A549 (cell line): Measurements from ENCODE around the gene MESD. TPM values are rescaled to one million over a fixed set of nuclear protein-coding genes. Genes with fewer than 3 reads are reported as not detected.
A peak's percentile ranks its signal among the peaks of the same experiment; 100 is the strongest.

Experiments used
- ATAC-seq, 2 experiments: fragments of 200-7000 bp in 1 of 2; fragments of >200 bp in 1 of 2; cut with Nextera tagmentation in 1 of 2; cut with Tn5 transposase in 1 of 2; 3 replicates each; pipeline versions ENCODE4 v1.8.0 to v1.9.1; 2018 to 2020; ENCODE audit warnings: mild to moderate bottlenecking in 1 of 2, moderate library complexity in 1 of 2
- CTCF ChIA-PET: fragments of 300-600 bp; sonication (Branson Sonifier 250); formaldehyde crosslinking; extraction: SDS; loops from one replicate; lab custom pipeline; 2021; ENCODE audit warnings: antibody characterized with exemption, inconsistent platforms; lab: Yijun Ruan, JAX
- POLR2A ChIA-PET: fragments of 350-600 bp; formaldehyde crosslinking; extraction: SDS; loops from one replicate; lab custom pipeline; 2021; ENCODE audit warnings: antibody characterized with exemption, inconsistent platforms; lab: Yijun Ruan, JAX
- DNase-seq, 2 experiments: peaks; one replicate each; pipeline versions ENCODE4 v3.0.0 to v3.0.0-alpha.2; 2011 to 2016; ENCODE audit warnings: low read depth in 1 of 2, low spot score in 1 of 2
- FAIRE-seq: peaks from 2 replicates; lab custom pipeline; 2011; peaks lifted over from hg19 to GRCh38; lab: Jason Lieb, UNC
- H3K27ac ChIP-seq, 2 experiments: fragments of >200 bp; sonication (Bioruptor Twin); formaldehyde crosslinking; 3 replicates each; pipeline ENCODE4 v1.5.1; 2016 to 2017
- H3K4me1 ChIP-seq: fragments of >200 bp; sonication (Bioruptor Twin); formaldehyde crosslinking; 3 replicates; pipeline ENCODE4 v1.6.1; 2016
- H3K4me2 ChIP-seq: fragments of >200 bp; sonication (Bioruptor Twin); formaldehyde crosslinking; 3 replicates; pipeline ENCODE4 v1.6.1; 2016
- H3K4me3 ChIP-seq: fragments of >200 bp; sonication (Bioruptor Twin); formaldehyde crosslinking; 3 replicates; pipeline ENCODE4 v1.5.1; 2016
- H3K9me3 ChIP-seq: fragments of >200 bp; sonication (Bioruptor Twin); formaldehyde crosslinking; 3 replicates; pipeline ENCODE4 v1.6.1; 2016
- CBX8 ChIP-seq: fragments of 200-600 bp; sonication (generic); IDR thresholded peaks from 2 replicates; pipeline ENCODE4 v1.6.1; 2016
- CHD2 ChIP-seq: fragments of 150-350 bp; IDR thresholded peaks from 2 replicates; pipeline ENCODE4 v1.6.1; 2014; ENCODE audit warnings: low read length; ENCODE audit not compliant: partially characterized antibody
- EHF ChIP-seq: fragments of 250-450 bp; sonication (Bioruptor Pico); IDR thresholded peaks from 2 replicates; pipeline ENCODE4 v1.5.0; 2020; ENCODE audit warnings: mild to moderate bottlenecking
- EP300 ChIP-seq, 2 experiments: fragments of >200 bp; sonication (Bioruptor Twin); formaldehyde crosslinking; IDR thresholded peaks; 2 replicates in 1 of 2; 3 replicates in 1 of 2; pipeline ENCODE4 v1.6.1; 2016 to 2017
- ESRRA ChIP-seq: fragments of 150-350 bp; IDR thresholded peaks from 2 replicates; pipeline ENCODE4 v1.6.1; 2014; ENCODE audit warnings: mild to moderate bottlenecking, low read length, borderline replicate concordance
- FOSB ChIP-seq: fragments of 250-450 bp; sonication (Bioruptor Pico); IDR thresholded peaks from 2 replicates; pipeline ENCODE4 v1.5.0; 2020; ENCODE audit warnings: mild to moderate bottlenecking, moderate library complexity
- FOSL2 ChIP-seq, 2 experiments: fragments of 450-650 bp in 1 of 2; fragments of >200 bp in 1 of 2; sonication (Bioruptor Twin) in 1 of 2; formaldehyde crosslinking; IDR thresholded peaks; 2 replicates each; pipeline versions ENCODE4 v1.5.0 to v1.6.1; 2016 to 2020; ENCODE audit warnings: mild to moderate bottlenecking in 1 of 2, moderate library complexity in 1 of 2
- GATA3 ChIP-seq: IDR thresholded peaks from 2 replicates; pipeline ENCODE4 v1.6.1; 2012; ENCODE audit warnings: borderline replicate concordance
- HDAC2 ChIP-seq: fragments of 200-600 bp; sonication (generic); IDR thresholded peaks from 2 replicates; pipeline ENCODE4 v1.6.1; 2016
- HOXB5 ChIP-seq: fragments of 250-450 bp; sonication (Bioruptor Pico); IDR thresholded peaks from 2 replicates; pipeline ENCODE4 v1.5.0; 2020; ENCODE audit warnings: mild to moderate bottlenecking, moderate library complexity
- JUN ChIP-seq, 2 experiments: fragments of >200 bp; sonication (Bioruptor Twin); formaldehyde crosslinking; IDR thresholded peaks; 2 replicates in 1 of 2; 3 replicates in 1 of 2; pipeline ENCODE4 v1.6.1; 2016 to 2017
- JUNB ChIP-seq: fragments of >200 bp; sonication (Bioruptor Twin); formaldehyde crosslinking; IDR thresholded peaks from 2 replicates; pipeline ENCODE4 v1.6.1; 2016
- KDM5A ChIP-seq: fragments of 200-600 bp; sonication (generic); IDR thresholded peaks from 2 replicates; pipeline ENCODE4 v1.6.1; 2016; ENCODE audit warnings: antibody characterized with exemption, mild to moderate bottlenecking
- MAFK ChIP-seq: fragments of 450-650 bp; IDR thresholded peaks from 2 replicates; pipeline ENCODE4 v1.6.1; 2014; ENCODE audit not compliant: partially characterized antibody
- MAZ ChIP-seq: fragments of 150-350 bp; IDR thresholded peaks from 2 replicates; pipeline ENCODE4 v1.6.1; 2014; ENCODE audit warnings: antibody characterized with exemption, low read depth, low read length, borderline replicate concordance
- NFE2L2 ChIP-seq: fragments of 150-350 bp; conservative IDR thresholded peaks from 2 replicates; pipeline ENCODE4 v1.6.1; 2014; ENCODE audit warnings: low read length
- NPAS2 ChIP-seq: fragments of 250-450 bp; sonication (Bioruptor Pico); IDR thresholded peaks from 2 replicates; pipeline ENCODE4 v1.8.0; 2022; ENCODE audit warnings: mild to moderate bottlenecking, moderate library complexity, borderline replicate concordance
- NR3C1 ChIP-seq: fragments of >200 bp; sonication (Bioruptor Twin); formaldehyde crosslinking; IDR thresholded peaks from 3 replicates; pipeline ENCODE4 v1.6.1; 2017
- PHF8 ChIP-seq: fragments of 200-600 bp; sonication (generic); IDR thresholded peaks from 2 replicates; pipeline ENCODE4 v1.6.1; 2016; ENCODE audit warnings: low read depth, mild to moderate bottlenecking, antibody characterized with exemption, moderate library complexity, borderline replicate concordance
- POLR2A ChIP-seq: IDR thresholded peaks from 2 replicates; pipeline ENCODE4 v1.6.1; 2012; ENCODE audit warnings: mild to moderate bottlenecking, low read length
- POLR2AphosphoS2 ChIP-seq: conservative IDR thresholded peaks from 2 replicates; pipeline ENCODE4 v1.6.1; 2012; ENCODE audit warnings: low read length, improper control_type of control experiment, inconsistent platforms
- RARB ChIP-seq: fragments of 250-450 bp; sonication (Bioruptor Pico); IDR thresholded peaks from 2 replicates; pipeline ENCODE4 v1.8.0; 2021; ENCODE audit warnings: mild to moderate bottlenecking, moderate library complexity
- RNF2 ChIP-seq: fragments of 200-600 bp; sonication (generic); IDR thresholded peaks from 2 replicates; pipeline ENCODE4 v1.6.1; 2016; ENCODE audit warnings: low read depth, mild to moderate bottlenecking, antibody characterized with exemption, moderate library complexity, borderline replicate concordance
- TP53 ChIP-seq: fragments of 250-450 bp; sonication (Bioruptor Pico); IDR thresholded peaks from 2 replicates; pipeline ENCODE4 v1.5.0; 2021; ENCODE audit warnings: mild to moderate bottlenecking, moderate library complexity
- ZC3H11A ChIP-seq: fragments of 450-650 bp; IDR thresholded peaks from 2 replicates; pipeline ENCODE4 v1.6.1; 2014; ENCODE audit warnings: antibody characterized with exemption, mild to moderate bottlenecking
- ZSCAN20 ChIP-seq: fragments of 250-450 bp; sonication (Bioruptor Pico); IDR thresholded peaks from 2 replicates; pipeline ENCODE4 v1.8.0; 2022; ENCODE audit warnings: mild to moderate bottlenecking, moderate library complexity
- WGBS: methylation state at CpG from one replicate; pipeline ENCODE4 v1.1.6; 2017; ENCODE audit errors: missing lambda C conversion rate; 5-methylcytosine and 5-hydroxymethylcytosine counted together
- polyA plus RNA-seq, 4 experiments: library from polyadenylated mRNA; depleted of rRNA in 3 of 4; stranded (reverse); fragments of >200 nt; fragmentation: RNase III in 1 of 4; extraction: RNeasy Plus Mini Kit Qiagen cat#74134 plus additional on column Dnase treatment in 1 of 4; gene quantifications; 2 replicates in 3 of 4; 3 replicates in 1 of 4; pipeline ENCODE4 v1.2.3, GENCODE V29; 2011 to 2017
- TF ChIP-seq, protein P1 (sequence below): IDR thresholded peaks from 2 replicates; pipeline ENCODE4 v1.6.1; 2012
- TF ChIP-seq, protein P2 (sequence below): IDR thresholded peaks from 2 replicates; pipeline ENCODE4 v1.6.1; 2012
- TF ChIP-seq, protein P3 (sequence below): IDR thresholded peaks from 2 replicates; pipeline ENCODE4 v1.6.1; 2012; ENCODE audit warnings: low read depth, borderline replicate concordance
- TF ChIP-seq, protein P4 (sequence below): fragments of >200 bp; sonication (Bioruptor Twin); formaldehyde crosslinking; IDR thresholded peaks from 3 replicates; pipeline ENCODE4 v1.6.1; 2016
- TF ChIP-seq, protein P5 (sequence below): fragments of 250-450 bp; sonication (Bioruptor Pico); IDR thresholded peaks from 2 replicates; pipeline ENCODE4 v1.5.0; 2020; ENCODE audit warnings: low read depth, mild to moderate bottlenecking, moderate library complexity
- TF ChIP-seq, protein P6 (sequence below): fragments of 150-350 bp; IDR thresholded peaks from 2 replicates; pipeline ENCODE4 v1.6.1; 2014; ENCODE audit warnings: low read depth, mild to moderate bottlenecking, low read length
- TF ChIP-seq, protein P7 (sequence below): fragments of 250-450 bp; sonication (Bioruptor Pico); IDR thresholded peaks from 2 replicates; pipeline ENCODE4 v1.5.0; 2021; ENCODE audit warnings: mild to moderate bottlenecking, moderate library complexity, borderline replicate concordance

Gene MESD
- polyA plus RNA-seq, 2 of the 4 experiments (the other 2 are of a cell fraction), result 35.6 to 39.4 TPM

DNA sequence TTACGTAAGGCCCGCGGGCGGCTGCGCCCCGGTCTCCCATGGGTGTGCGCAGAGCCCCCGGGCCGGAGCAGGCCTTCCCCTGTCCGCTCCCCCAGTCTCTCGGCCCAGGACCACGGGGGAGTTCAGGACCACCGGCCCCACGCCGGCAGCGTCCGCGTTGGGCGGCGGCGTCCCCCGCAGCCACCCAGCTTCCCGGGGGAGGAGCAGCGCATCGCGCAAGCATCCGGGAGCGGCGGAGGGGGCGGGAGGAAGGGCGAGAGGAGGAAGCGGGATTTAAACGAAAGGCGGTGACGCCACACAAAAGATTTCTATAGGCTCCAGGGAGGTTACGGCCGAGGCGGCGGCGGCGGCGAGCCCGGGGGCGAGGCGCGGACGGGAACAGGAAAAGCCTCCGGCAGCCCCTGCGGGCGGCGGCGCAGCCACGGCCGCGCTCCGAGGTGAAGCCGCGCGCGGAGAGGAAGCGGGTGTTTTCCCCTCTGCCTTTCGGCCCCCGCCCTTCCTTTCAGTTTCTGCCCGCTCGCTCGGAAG lies 11.1 kb upstream of the MESD start, which contains the start of gene TLNRD1 (continued):
- peak; percentile 94 for TF ChIP-seq PHF8
- no peak for TF ChIP-seq FOSL2 (IDR thresholded peaks at IDR 0.05)
- TF ChIP-seq FOSL2 (CRISPR knock-in tag; IDR thresholded peaks at IDR 0.05), result peak; percentile 16; the same call in 1 of the 2 replicates
- TF ChIP-seq NFE2L2, result no peak
- TF ChIP-seq MAFK, result no peak
- TF ChIP-seq, protein P1, sequence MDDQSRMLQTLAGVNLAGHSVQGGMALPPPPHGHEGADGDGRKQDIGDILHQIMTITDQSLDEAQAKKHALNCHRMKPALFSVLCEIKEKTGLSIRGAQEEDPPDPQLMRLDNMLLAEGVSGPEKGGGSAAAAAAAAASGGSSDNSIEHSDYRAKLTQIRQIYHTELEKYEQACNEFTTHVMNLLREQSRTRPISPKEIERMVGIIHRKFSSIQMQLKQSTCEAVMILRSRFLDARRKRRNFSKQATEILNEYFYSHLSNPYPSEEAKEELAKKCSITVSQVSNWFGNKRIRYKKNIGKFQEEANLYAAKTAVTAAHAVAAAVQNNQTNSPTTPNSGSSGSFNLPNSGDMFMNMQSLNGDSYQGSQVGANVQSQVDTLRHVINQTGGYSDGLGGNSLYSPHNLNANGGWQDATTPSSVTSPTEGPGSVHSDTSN, result 0 out of 2 replicates have a peak, but pooled peaks have one; percentile 24
- TF ChIP-seq, protein P2, sequence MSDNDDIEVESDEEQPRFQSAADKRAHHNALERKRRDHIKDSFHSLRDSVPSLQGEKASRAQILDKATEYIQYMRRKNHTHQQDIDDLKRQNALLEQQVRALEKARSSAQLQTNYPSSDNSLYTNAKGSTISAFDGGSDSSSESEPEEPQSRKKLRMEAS, result peak; percentile 60
- no peak for TF ChIP-seq RNF2
- TF ChIP-seq CHD2, result peak; percentile 21
- TF ChIP-seq MAZ, result no peak
- peak; percentile 89 to 92 for TF ChIP-seq JUN (IDR thresholded peaks at IDR 0.05)
- no peak for TF ChIP-seq JUNB
- TF ChIP-seq HOXB5 (CRISPR knock-in tag), result no peak
- TF ChIP-seq NR3C1, result no peak

DNA sequence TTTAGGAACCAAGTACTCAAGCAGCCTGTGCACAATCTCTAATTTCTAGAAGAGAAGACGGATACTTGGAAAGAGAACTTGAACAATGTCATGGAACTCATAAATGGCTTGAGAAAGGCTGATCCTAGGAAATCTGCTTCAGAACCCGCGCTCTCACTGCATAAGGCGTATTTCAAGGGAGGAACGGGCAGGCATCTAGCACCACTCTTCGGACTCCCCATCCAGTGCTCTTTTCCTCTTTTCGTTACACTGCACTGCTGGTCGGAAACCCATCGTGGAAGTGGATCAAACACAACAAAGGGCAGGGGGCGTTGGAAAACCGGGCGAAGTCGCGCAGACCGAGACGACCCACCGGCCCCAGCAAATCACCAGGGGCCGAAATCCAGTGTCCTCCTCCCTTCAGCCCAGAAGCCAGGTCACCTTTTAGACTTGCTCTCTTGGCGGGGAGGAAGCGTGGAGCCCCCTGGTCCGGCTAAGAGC lies 10.6 kb upstream of the MESD start:
- WGBS, result 7% methylated on average over 21 of the region's 21 CpGs
- Histone ChIP-seq H3K27ac (peak overlapping the region; percentile 90 to 98), H3K4me3 (peak overlapping the region; percentile 67), H3K9me3 (no peaks in the 10 kb centered on the region), H3K4me2 (peak overlapping the region; percentile 92), H3K4me1 (peaks cover 21% of the 10 kb centered on the region)
- no peak for FAIRE-seq
- ChIA-PET POLR2A (interaction anchor here (0.5 to 2.5 kb wide), 10 partner anchors 9 to 1119 kb away, joined by 3 to 30 read pairs (median 3); partner anchors contain the start of gene MEX3B), CTCF (interaction anchor here (0.5 to 3.2 kb wide), 3 partner anchors 9 to 544 kb away, joined by 3 to 9 read pairs (median 3); no protein-coding TSS in a partner anchor)
- peak in 1 of 2 experiments; percentile 8; a peak in 4 of 6 replicates for ATAC-seq
- peak in 1 of 2 experiments; percentile 36 for DNase-seq
- 0 out of 2 replicates have a peak, but pooled peaks have one; percentile 44 for TF ChIP-seq TP53
- TF ChIP-seq, protein P3, sequence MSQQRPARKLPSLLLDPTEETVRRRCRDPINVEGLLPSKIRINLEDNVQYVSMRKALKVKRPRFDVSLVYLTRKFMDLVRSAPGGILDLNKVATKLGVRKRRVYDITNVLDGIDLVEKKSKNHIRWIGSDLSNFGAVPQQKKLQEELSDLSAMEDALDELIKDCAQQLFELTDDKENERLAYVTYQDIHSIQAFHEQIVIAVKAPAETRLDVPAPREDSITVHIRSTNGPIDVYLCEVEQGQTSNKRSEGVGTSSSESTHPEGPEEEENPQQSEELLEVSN, result no peak
- TF ChIP-seq ZSCAN20 (CRISPR knock-in tag), result no peak
- TF ChIP-seq POLR2AphosphoS2, result no peak
- TF ChIP-seq HDAC2, result no peak
- no peak for TF ChIP-seq KDM5A
- peak in 1 of 2 experiments; percentile 32; a peak in 1 of 5 replicates for TF ChIP-seq EP300 (IDR thresholded peaks at IDR 0.05)
- TF ChIP-seq HOXB5 (CRISPR knock-in tag), result 0 out of 2 replicates have a peak, but pooled peaks have one; percentile 42
- no peak for TF ChIP-seq NPAS2 (CRISPR knock-in tag)
- TF ChIP-seq JUNB, result no peak
- TF ChIP-seq FOSL2 (IDR thresholded peaks at IDR 0.05), result no peak
- no peak for TF ChIP-seq FOSL2 (CRISPR knock-in tag; IDR thresholded peaks at IDR 0.05)
- TF ChIP-seq, protein P4, sequence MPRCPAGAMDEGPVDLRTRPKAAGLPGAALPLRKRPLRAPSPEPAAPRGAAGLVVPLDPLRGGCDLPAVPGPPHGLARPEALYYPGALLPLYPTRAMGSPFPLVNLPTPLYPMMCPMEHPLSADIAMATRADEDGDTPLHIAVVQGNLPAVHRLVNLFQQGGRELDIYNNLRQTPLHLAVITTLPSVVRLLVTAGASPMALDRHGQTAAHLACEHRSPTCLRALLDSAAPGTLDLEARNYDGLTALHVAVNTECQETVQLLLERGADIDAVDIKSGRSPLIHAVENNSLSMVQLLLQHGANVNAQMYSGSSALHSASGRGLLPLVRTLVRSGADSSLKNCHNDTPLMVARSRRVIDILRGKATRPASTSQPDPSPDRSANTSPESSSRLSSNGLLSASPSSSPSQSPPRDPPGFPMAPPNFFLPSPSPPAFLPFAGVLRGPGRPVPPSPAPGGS, result no peak
- TF ChIP-seq NFE2L2, result no peak
- TF ChIP-seq CBX8, result no peak
- no peak for TF ChIP-seq PHF8
- TF ChIP-seq ZC3H11A, result no peak
- TF ChIP-seq FOSB, result no peak
- no peak for TF ChIP-seq GATA3
- no peak for TF ChIP-seq RARB (CRISPR knock-in tag)
- TF ChIP-seq ESRRA, result no peak
- TF ChIP-seq, protein P5, sequence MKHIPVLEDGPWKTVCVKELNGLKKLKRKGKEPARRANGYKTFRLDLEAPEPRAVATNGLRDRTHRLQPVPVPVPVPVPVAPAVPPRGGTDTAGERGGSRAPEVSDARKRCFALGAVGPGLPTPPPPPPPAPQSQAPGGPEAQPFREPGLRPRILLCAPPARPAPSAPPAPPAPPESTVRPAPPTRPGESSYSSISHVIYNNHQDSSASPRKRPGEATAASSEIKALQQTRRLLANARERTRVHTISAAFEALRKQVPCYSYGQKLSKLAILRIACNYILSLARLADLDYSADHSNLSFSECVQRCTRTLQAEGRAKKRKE, result no peak
- TF ChIP-seq, protein P6, sequence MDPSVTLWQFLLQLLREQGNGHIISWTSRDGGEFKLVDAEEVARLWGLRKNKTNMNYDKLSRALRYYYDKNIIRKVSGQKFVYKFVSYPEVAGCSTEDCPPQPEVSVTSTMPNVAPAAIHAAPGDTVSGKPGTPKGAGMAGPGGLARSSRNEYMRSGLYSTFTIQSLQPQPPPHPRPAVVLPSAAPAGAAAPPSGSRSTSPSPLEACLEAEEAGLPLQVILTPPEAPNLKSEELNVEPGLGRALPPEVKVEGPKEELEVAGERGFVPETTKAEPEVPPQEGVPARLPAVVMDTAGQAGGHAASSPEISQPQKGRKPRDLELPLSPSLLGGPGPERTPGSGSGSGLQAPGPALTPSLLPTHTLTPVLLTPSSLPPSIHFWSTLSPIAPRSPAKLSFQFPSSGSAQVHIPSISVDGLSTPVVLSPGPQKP, result no peak
- TF ChIP-seq POLR2A, result no peak
- TF ChIP-seq EHF (CRISPR knock-in tag), result no peak
- TF ChIP-seq, protein P7, sequence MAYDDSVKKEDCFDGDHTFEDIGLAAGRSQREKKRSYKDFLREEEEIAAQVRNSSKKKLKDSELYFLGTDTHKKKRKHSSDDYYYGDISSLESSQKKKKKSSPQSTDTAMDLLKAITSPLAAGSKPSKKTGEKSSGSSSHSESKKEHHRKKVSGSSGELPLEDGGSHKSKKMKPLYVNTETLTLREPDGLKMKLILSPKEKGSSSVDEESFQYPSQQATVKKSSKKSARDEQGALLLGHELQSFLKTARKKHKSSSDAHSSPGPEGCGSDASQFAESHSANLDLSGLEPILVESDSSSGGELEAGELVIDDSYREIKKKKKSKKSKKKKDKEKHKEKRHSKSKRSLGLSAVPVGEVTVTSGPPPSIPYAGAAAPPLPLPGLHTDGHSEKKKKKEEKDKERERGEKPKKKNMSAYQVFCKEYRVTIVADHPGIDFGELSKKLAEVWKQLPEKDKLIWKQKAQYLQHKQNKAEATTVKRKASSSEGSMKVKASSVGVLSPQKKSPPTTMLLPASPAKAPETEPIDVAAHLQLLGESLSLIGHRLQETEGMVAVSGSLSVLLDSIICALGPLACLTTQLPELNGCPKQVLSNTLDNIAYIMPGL (CRISPR knock-in tag), result no peak
